ENCODE data around the gene GET4.

DNA sequence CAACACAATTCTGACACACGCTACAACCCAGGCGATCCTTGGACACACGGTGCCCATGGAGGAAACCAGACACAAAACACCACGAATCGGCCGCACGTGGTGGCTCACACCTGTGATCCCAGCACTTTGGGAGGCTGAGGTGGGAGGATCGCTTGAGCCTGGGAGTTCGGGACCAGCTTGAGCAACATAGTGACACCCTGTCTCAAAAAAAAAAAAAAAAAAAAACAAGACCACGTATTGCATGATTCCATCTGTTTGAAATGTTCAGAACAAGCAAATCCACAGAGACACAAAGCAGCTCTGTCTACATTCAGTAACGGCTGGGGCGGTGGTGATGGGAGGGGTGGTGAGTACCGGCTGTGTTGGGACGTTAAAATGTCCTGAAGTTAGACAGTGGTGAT is 53.0 kb downstream of the GET4 start:
- TF ChIP-seq, protein P1, sequence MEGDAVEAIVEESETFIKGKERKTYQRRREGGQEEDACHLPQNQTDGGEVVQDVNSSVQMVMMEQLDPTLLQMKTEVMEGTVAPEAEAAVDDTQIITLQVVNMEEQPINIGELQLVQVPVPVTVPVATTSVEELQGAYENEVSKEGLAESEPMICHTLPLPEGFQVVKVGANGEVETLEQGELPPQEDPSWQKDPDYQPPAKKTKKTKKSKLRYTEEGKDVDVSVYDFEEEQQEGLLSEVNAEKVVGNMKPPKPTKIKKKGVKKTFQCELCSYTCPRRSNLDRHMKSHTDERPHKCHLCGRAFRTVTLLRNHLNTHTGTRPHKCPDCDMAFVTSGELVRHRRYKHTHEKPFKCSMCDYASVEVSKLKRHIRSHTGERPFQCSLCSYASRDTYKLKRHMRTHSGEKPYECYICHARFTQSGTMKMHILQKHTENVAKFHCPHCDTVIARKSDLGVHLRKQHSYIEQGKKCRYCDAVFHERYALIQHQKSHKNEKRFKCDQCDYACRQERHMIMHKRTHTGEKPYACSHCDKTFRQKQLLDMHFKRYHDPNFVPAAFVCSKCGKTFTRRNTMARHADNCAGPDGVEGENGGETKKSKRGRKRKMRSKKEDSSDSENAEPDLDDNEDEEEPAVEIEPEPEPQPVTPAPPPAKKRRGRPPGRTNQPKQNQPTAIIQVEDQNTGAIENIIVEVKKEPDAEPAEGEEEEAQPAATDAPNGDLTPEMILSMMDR (IDR thresholded peaks at IDR 0.05): no peak
- no peak for TF ChIP-seq POLR2A (IDR thresholded peaks at IDR 0.05)

Data from body of pancreas (tissue), 4 donors.